ENCODE results near the gene BICD1. TPM values are rescaled to one million over a fixed set of nuclear protein-coding genes. Genes with fewer than 3 reads are reported as not detected.

Gene BICD1
- total and polyA plus RNA-seq, 2 donors (not counting 3 experiments of a cell fraction or from before 2014, with no cell fraction given) = 12.2 to 51.0 TPM

- ChIA-PET POLR2A (no interaction called here), CTCF (no interaction called here)
- dilution Hi-C loops (cut with MboI; ENCODE audit: extremely low pct_ligation_motif_present, low sequenced_read_pairs) (no loop called here), intact Hi-C loops (cut with micrococcal nuclease) (no loop called here)
- DNase-seq (ENCODE audit: low read depth, low spot score) (no peak), FAIRE-seq (no peak)
- no peaks in the 10 kb centered on the region for H3K79me2 ChIP-seq (ENCODE audit: control insufficient read depth, insufficient read depth, low read length)
- no peaks in the 10 kb centered on the region for H3K9me3 ChIP-seq (replicated peaks; ENCODE audit: control insufficient read depth, insufficient read depth, low read length)
- H3K4me3 ChIP-seq (replicated peaks in 1 of 3; ENCODE audit: insufficient read depth in 1 of 3, low read depth in 1 of 3, low read length in 3 of 3) = no peak overlapping the region
- H3K4me2 ChIP-seq (ENCODE audit: insufficient read depth, low read length) = no peak overlapping the region
- no peak for TF ChIP-seq GATA2 (IDR thresholded peaks at IDR 0.05; ENCODE audit: insufficient read depth, insufficient read length, low read depth, low read length)
- TF ChIP-seq CTCF (IDR thresholded peaks at IDR 0.05; ENCODE audit: extremely low read depth in 1 of 2, insufficient read depth in 1 of 2, low read depth in 1 of 2, low read length in 2 of 2) = no peak
- no peak for TF ChIP-seq JUN (IDR thresholded peaks at IDR 0.05; ENCODE audit: borderline replicate concordance, insufficient read depth, insufficient read length, low read depth)
- TF ChIP-seq MAX (IDR thresholded peaks at IDR 0.05; ENCODE audit: insufficient read depth, insufficient read length) = no peak
- no peak for TF ChIP-seq POLR2AphosphoS5 (IDR thresholded peaks at IDR 0.05; ENCODE audit: insufficient read depth, low read depth, low read length)
- no peak for TF ChIP-seq POLR2A (IDR thresholded peaks at IDR 0.05; ENCODE audit: low read depth, low read length)
- TF ChIP-seq MYC (IDR thresholded peaks at IDR 0.05; ENCODE audit: low read depth, low read length) = no peak
- no peak for TF ChIP-seq EZH2 (IDR thresholded peaks at IDR 0.05; ENCODE audit: borderline replicate concordance, low read depth, low read length, severe bottlenecking)
- no peak for TF ChIP-seq FOS (IDR thresholded peaks at IDR 0.05; ENCODE audit: borderline replicate concordance, insufficient read depth, low read length)
- H2AFZ ChIP-seq (ENCODE audit: low read depth, low read length) = no peak overlapping the region
- no peak overlapping the region for H3K27ac ChIP-seq (ENCODE audit: insufficient read depth, low read depth, low read length)
- H3K4me1 ChIP-seq (ENCODE audit: control insufficient read depth, extremely low read depth, insufficient read depth, low read length) = peaks cover 2% of the 10 kb centered on the region
- no TSS peak for BruUV-seq (replicated peaks)
- H4K20me1 ChIP-seq (replicated peaks; ENCODE audit: control insufficient read depth, extremely low read depth, insufficient read depth, low read length) = no peaks in the 10 kb centered on the region
- H3K9ac ChIP-seq (replicated peaks; ENCODE audit: extremely low read depth, insufficient read depth, low read length) = no peak overlapping the region
- H3K27me3 ChIP-seq (ENCODE audit: control insufficient read depth in 2 of 2, insufficient read depth in 2 of 2, low read length in 2 of 2) = peaks cover 2 to 4% of the 10 kb centered on the region in 2 experiments
- H3K36me3 ChIP-seq (ENCODE audit: control insufficient read depth in 2 of 2, extremely low read depth in 1 of 2, insufficient read depth in 2 of 2, low read length in 2 of 2) = no peaks in the 10 kb centered on the region
- no peaks in the 10 kb centered on the region for H3K9me1 ChIP-seq (replicated peaks; ENCODE audit: control insufficient read depth, extremely low read depth, insufficient read depth, low read length)
Measured at GRCh38 chr12:32074432-32074831, 32.2 kb upstream of the BICD1 start.
